KMS-11 (cell line): ENCODE results near the gene ADGRB2.

Experiments
- H2AFZ ChIP-seq: fragments of 200-600 bp; sonication (generic); 2 replicates; pipeline ENCODE4 v1.6.1; 2016; ENCODE audit warnings: antibody characterized with exemption, mixed run types, low read depth
- H3K27ac ChIP-seq: fragments of 200-600 bp; sonication (generic); 2 replicates; pipeline ENCODE4 v1.6.1; 2016; ENCODE audit warnings: mild to moderate bottlenecking, mixed run types
- H3K27me3 ChIP-seq: fragments of 200-600 bp; sonication (generic); 2 replicates; pipeline ENCODE4 v1.6.1; 2017; ENCODE audit warnings: mild to moderate bottlenecking, low read depth, mixed run types, moderate library complexity; ENCODE audit not compliant: insufficient read depth
- H3K36me3 ChIP-seq: fragments of 200-600 bp; sonication (generic); 2 replicates; pipeline ENCODE4 v1.6.1; 2017; ENCODE audit warnings: mild to moderate bottlenecking, mixed run types; ENCODE audit not compliant: insufficient read depth
- H3K4me1 ChIP-seq: fragments of 200-600 bp; sonication (generic); 2 replicates; pipeline ENCODE4 v1.6.1; 2016; ENCODE audit warnings: mild to moderate bottlenecking, low read depth, mixed run types; ENCODE audit not compliant: poor library complexity, severe bottlenecking
- H3K4me2 ChIP-seq: fragments of 200-600 bp; sonication (generic); 2 replicates; pipeline ENCODE4 v1.7.0; 2016; ENCODE audit warnings: mild to moderate bottlenecking, mixed run types
- H3K4me3 ChIP-seq: fragments of 200-600 bp; sonication (generic); IDR thresholded peaks from 2 replicates; pipeline ENCODE4 v1.6.1; 2017; ENCODE audit warnings: low read depth, low read length, mixed read lengths; ENCODE audit not compliant: insufficient read depth
- H3K79me2 ChIP-seq: fragments of 200-600 bp; sonication (generic); 2 replicates; pipeline ENCODE4 v1.6.1; 2016; ENCODE audit warnings: low read depth, mixed run types; ENCODE audit not compliant: insufficient read depth
- H3K9ac ChIP-seq: fragments of 200-600 bp; sonication (generic); 2 replicates; pipeline ENCODE4 v1.6.1; 2016; ENCODE audit warnings: mild to moderate bottlenecking, mixed run types
- H4K20me1 ChIP-seq: fragments of 200-600 bp; sonication (generic); 2 replicates; pipeline ENCODE4 v1.6.1; 2016; ENCODE audit warnings: mild to moderate bottlenecking, mixed run types; ENCODE audit not compliant: insufficient read depth
- TF ChIP-seq, protein P1 (sequence below): fragments of 200-600 bp; sonication (generic); conservative IDR thresholded peaks from 2 replicates; pipeline ENCODE4 v1.6.1; 2017; ENCODE audit warnings: low read depth, mild to moderate bottlenecking, antibody characterized with exemption, low read length, moderate library complexity, mixed read lengths

ADGRB2 gene

GRCh38 chr1:31803610-31804009 is 39.5 kb upstream of the ADGRB2 start:
- Histone ChIP-seq H2AFZ (no peak overlapping the region), H3K36me3 (no peaks in the 10 kb centered on the region), H4K20me1 (no peaks in the 10 kb centered on the region; the same call in 1 of the 2 replicates), H3K4me2 (no peak overlapping the region), H3K27ac (no peak overlapping the region), H3K27me3 (peaks cover 10% of the 10 kb centered on the region; the same call in 1 of the 2 replicates), H3K4me3 (no peak overlapping the region), H3K4me1 (no peaks in the 10 kb centered on the region), H3K79me2 (no peaks in the 10 kb centered on the region), H3K9ac (no peak overlapping the region)
- TF ChIP-seq, protein P1, sequence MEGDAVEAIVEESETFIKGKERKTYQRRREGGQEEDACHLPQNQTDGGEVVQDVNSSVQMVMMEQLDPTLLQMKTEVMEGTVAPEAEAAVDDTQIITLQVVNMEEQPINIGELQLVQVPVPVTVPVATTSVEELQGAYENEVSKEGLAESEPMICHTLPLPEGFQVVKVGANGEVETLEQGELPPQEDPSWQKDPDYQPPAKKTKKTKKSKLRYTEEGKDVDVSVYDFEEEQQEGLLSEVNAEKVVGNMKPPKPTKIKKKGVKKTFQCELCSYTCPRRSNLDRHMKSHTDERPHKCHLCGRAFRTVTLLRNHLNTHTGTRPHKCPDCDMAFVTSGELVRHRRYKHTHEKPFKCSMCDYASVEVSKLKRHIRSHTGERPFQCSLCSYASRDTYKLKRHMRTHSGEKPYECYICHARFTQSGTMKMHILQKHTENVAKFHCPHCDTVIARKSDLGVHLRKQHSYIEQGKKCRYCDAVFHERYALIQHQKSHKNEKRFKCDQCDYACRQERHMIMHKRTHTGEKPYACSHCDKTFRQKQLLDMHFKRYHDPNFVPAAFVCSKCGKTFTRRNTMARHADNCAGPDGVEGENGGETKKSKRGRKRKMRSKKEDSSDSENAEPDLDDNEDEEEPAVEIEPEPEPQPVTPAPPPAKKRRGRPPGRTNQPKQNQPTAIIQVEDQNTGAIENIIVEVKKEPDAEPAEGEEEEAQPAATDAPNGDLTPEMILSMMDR: no peak

DNA sequence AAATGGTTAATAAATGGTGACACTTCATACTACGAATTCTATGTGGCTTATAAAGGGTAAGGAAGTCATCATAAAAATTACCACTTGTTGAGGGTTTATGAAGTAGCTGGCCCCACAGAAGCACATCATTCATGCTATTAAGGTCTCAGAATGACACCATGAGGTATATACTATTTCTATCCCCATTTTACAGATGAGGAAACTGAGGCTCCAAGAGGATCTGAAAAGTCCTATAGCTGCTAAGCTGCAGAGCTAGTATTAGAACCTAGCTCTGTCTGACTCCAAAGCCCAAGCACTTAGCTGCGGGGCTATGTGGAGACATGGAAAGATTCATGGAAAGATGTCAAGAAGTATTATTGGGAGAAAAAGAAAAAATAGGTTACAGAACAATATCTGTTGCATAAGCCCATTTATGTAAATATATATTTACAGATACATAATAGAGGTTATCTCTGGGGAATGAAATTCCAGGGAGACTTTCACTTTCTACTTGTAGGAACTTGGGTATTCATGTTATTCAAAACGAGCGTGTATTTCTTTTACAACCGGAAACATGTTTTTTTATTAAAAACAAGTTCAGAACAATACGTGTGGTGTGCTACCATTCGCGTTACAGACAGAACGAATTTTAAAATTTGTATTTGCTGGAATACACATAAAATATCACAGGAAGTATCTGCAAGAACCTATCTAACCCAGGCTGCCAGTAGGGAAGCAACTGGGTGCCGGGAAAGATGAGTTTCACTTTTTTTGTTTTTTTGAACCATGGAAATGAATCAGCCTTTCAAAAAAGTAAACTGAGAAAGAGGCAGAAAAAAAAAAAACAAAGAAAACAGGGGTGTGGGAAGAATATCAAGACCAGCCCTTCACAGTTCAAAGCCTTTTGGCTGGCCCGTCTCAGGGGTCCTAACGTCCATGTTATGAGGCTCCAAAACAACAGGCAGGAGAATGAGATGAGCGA is 38.3 kb upstream of the ADGRB2 start:
- Histone ChIP-seq H2AFZ (no peak overlapping the region), H3K4me3 (no peak overlapping the region), H3K9ac (no peak overlapping the region), H3K27ac (no peak overlapping the region), H4K20me1 (no peaks in the 10 kb centered on the region; the same call in 1 of the 2 replicates), H3K27me3 (peaks cover 16% of the 10 kb centered on the region; the same call in 1 of the 2 replicates), H3K4me2 (no peak overlapping the region), H3K79me2 (no peaks in the 10 kb centered on the region), H3K4me1 (no peaks in the 10 kb centered on the region), H3K36me3 (no peaks in the 10 kb centered on the region)
- TF ChIP-seq, protein P1: no peak

DNA sequence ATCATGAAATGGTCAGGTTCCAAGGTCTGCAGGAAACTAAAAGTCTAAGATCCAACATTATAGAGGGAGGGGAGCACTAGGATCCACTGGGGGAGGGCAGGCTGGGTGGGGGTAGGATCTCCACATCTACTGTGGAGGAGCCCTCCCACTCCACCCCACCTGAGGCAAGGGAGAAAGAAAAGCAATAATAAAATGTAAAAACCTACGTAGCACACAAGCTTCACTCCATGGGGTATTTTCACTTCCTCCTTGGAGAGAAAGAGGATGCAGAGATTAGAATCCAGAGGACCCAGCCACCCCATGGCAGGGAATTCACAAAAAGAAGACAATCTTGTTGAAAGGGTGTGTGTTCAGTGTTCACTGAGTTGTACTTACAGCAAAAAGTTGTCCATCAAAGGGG is 37.3 kb upstream of the ADGRB2 start:
- TF ChIP-seq, protein P1: no peak
- Histone ChIP-seq H4K20me1 (no peaks in the 10 kb centered on the region; the same call in 1 of the 2 replicates), H2AFZ (no peak overlapping the region), H3K9ac (no peak overlapping the region), H3K27me3 (peaks cover 24% of the 10 kb centered on the region), H3K4me1 (no peaks in the 10 kb centered on the region), H3K4me2 (no peak overlapping the region), H3K79me2 (no peaks in the 10 kb centered on the region), H3K27ac (no peak overlapping the region), H3K4me3 (no peak overlapping the region), H3K36me3 (no peaks in the 10 kb centered on the region)

DNA sequence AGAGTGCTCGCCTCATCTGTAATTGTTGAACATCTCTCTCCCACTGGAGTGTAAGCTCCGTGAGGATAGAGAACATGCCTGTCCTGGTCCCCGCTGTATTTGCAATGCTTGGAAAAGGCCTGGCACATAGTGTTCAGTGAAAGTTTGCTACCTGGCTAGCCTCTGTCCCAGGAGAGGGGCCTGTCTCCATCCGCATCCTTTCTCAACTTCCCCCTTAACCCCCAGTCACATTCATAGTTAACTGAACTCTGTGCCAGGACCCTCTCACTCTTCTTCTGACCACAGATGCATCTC is 36.5 kb upstream of the ADGRB2 start:
- H3K9ac ChIP-seq: no peak overlapping the region
- no peak overlapping the region for H3K4me3 ChIP-seq
- no peaks in the 10 kb centered on the region for H3K4me1 ChIP-seq
- no peak overlapping the region for H3K27ac ChIP-seq
- H3K36me3 ChIP-seq: no peaks in the 10 kb centered on the region
- TF ChIP-seq, protein P1: no peak
- H4K20me1 ChIP-seq: no peaks in the 10 kb centered on the region; the same call in 1 of the 2 replicates
- no peak overlapping the region for H3K4me2 ChIP-seq
- no peaks in the 10 kb centered on the region for H3K79me2 ChIP-seq
- H2AFZ ChIP-seq: no peak overlapping the region
- peaks cover 24% of the 10 kb centered on the region for H3K27me3 ChIP-seq
